ENCODE data around the gene TRIO. TPM values are rescaled to one million over a fixed set of nuclear protein-coding genes. Genes with fewer than 3 reads are reported as not detected.

Gene TRIO
- total RNA-seq, 1 experiment from 2014 or later = 68.4 TPM

DNA sequence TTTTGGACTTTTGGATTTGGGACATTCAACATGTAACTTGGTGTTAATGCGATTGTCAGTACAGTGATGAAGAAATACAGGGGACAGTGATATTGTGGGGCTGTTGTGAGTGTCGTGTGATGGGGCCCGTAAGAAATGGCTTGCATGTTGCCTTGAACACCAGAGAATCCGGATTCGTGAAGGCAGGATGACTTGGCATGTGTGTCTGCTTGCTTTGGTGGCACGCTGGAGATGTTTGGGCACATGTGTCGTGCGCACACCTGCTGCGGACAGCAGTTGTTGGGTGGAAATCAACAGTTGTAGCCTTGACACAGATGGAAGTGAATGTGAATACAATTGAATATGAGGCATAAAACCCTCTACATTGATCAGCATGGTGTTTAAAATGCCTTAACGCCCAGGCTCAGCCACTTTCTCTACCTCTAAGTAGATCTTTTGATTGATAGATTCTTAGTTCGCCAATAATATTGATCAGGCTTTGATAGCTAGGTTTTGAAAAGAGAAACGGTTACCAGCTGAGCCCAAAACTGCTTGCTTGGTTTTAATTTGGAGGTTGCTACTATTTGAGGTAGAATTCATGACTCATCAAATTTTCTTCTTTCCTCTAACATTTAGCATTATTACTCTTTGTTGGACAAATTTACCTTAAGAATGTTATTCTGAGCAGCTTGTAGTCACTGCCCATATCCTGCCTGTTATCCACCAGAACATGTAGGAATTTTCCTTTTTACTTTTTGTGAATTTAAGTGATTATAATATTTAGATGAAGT is 94.4 kb downstream of the TRIO start:
- H3K79me2 ChIP-seq (ENCODE audit: insufficient read depth, low read length) = peaks cover 100% of the 10 kb centered on the region
- BruUV-seq (replicated peaks) = no TSS peak

More for the DNA sequence above, 94.4 kb downstream of the TRIO start:
- H3K36me3 ChIP-seq (ENCODE audit: control insufficient read depth in 1 of 2, insufficient read depth in 2 of 2, low read length in 2 of 2) = no peaks in the 10 kb centered on the region
- no peak for TF ChIP-seq CBX3 (IDR thresholded peaks at IDR 0.05; ENCODE audit: low read depth)
- no peak for TF ChIP-seq SRF (IDR thresholded peaks at IDR 0.05; ENCODE audit: low read depth)
- TF ChIP-seq, protein P1, sequence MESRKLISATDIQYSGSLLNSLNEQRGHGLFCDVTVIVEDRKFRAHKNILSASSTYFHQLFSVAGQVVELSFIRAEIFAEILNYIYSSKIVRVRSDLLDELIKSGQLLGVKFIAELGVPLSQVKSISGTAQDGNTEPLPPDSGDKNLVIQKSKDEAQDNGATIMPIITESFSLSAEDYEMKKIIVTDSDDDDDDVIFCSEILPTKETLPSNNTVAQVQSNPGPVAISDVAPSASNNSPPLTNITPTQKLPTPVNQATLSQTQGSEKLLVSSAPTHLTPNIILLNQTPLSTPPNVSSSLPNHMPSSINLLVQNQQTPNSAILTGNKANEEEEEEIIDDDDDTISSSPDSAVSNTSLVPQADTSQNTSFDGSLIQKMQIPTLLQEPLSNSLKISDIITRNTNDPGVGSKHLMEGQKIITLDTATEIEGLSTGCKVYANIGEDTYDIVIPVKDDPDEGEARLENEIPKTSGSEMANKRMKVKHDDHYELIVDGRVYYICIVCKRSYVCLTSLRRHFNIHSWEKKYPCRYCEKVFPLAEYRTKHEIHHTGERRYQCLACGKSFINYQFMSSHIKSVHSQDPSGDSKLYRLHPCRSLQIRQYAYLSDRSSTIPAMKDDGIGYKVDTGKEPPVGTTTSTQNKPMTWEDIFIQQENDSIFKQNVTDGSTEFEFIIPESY (IDR thresholded peaks at IDR 0.05; ENCODE audit: extremely low read depth, insufficient replicate concordance, low read length) = no peak
- no peak for TF ChIP-seq SIN3A (IDR thresholded peaks at IDR 0.05; ENCODE audit: low read depth)
- TF ChIP-seq, protein P2, sequence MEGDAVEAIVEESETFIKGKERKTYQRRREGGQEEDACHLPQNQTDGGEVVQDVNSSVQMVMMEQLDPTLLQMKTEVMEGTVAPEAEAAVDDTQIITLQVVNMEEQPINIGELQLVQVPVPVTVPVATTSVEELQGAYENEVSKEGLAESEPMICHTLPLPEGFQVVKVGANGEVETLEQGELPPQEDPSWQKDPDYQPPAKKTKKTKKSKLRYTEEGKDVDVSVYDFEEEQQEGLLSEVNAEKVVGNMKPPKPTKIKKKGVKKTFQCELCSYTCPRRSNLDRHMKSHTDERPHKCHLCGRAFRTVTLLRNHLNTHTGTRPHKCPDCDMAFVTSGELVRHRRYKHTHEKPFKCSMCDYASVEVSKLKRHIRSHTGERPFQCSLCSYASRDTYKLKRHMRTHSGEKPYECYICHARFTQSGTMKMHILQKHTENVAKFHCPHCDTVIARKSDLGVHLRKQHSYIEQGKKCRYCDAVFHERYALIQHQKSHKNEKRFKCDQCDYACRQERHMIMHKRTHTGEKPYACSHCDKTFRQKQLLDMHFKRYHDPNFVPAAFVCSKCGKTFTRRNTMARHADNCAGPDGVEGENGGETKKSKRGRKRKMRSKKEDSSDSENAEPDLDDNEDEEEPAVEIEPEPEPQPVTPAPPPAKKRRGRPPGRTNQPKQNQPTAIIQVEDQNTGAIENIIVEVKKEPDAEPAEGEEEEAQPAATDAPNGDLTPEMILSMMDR (IDR thresholded peaks at IDR 0.05 in 2 of 3, conservative IDR thresholded peaks at IDR 0.05 in 1 of 3; ENCODE audit: borderline replicate concordance in 1 of 3, insufficient read depth in 1 of 3, low read depth in 2 of 3, low read length in 2 of 3) = no peak
- TF ChIP-seq YY1 (IDR thresholded peaks at IDR 0.05; ENCODE audit: extremely low read depth, insufficient replicate concordance, low read depth, low read length) = no peak
- no peak for TF ChIP-seq POLR2AphosphoS5 (IDR thresholded peaks at IDR 0.05; ENCODE audit: low read depth, low read length)
- no peak overlapping the region for H3K27ac ChIP-seq (ENCODE audit: low read depth, low read length)
- DNase-seq (ENCODE audit: low read depth, low spot score) (no peak), ATAC-seq (no peak)
- peaks cover 11% of the 10 kb centered on the region; the same call in 1 of the 2 replicates for H4K20me1 ChIP-seq (ENCODE audit: insufficient read depth)
- H3K27me3 ChIP-seq (ENCODE audit: insufficient read depth, low read length) = no peaks in the 10 kb centered on the region
- no peak overlapping the region for H3K4me2 ChIP-seq (ENCODE audit: low read length)
- peaks cover 0 to 8% of the 10 kb centered on the region in 2 experiments; a peak in 1 of 4 replicates for H3K4me1 ChIP-seq (ENCODE audit: control insufficient read depth in 1 of 2, insufficient read depth in 2 of 2, low read length in 2 of 2)
- intact Hi-C loops (cut with micrococcal nuclease) = no loop called here
- no peaks in the 10 kb centered on the region for H3K9me3 ChIP-seq (ENCODE audit: control insufficient read depth in 1 of 2, insufficient read depth in 1 of 2, low read depth in 1 of 2, low read length in 2 of 2)
- POLR2A ChIA-PET = no interaction called here
- H3K4me3 ChIP-seq (replicated peaks in 1 of 2; ENCODE audit: low read depth in 1 of 2, low read length in 2 of 2) = no peak overlapping the region
- RAD21 ChIA-PET (ENCODE audit: low non-redundant PET in 1 of 2, low total read pairs in 2 of 2, uncharacterized antibody in 2 of 2, unreplicated experiment in 2 of 2) = no interaction called here
- CTCF ChIA-PET = no interaction called here
- H3K9ac ChIP-seq (ENCODE audit: low read length) = no peak overlapping the region
- no peak overlapping the region for H2AFZ ChIP-seq (ENCODE audit: low read depth, low read length, poor library complexity, severe bottlenecking)
- no peaks in the 10 kb centered on the region for H3K9me2 ChIP-seq (ENCODE audit: insufficient read depth)

Data from HCT116 (cell line).